Measurements from ENCODE around the gene AASS.

DNA sequence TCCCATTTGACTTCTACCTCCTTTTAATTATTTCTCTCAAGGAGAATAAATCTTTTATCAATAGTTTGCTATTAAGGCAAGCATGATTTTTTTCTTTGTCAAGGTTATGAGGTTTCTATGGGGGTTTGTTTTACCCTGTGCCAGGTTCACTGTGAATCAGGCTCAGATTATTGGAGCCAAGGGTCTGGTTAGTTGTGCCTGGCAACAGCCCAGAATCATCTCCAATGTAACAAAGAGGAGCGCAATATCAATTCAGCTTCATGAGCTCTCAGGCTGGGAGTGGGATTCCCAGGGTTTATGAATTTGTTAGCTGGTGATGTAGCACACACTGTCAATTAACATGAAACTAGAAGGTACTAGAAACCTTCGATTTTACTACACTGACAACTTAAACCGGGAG, 73.2 kb downstream of the AASS start:
- TF ChIP-seq, protein P1, sequence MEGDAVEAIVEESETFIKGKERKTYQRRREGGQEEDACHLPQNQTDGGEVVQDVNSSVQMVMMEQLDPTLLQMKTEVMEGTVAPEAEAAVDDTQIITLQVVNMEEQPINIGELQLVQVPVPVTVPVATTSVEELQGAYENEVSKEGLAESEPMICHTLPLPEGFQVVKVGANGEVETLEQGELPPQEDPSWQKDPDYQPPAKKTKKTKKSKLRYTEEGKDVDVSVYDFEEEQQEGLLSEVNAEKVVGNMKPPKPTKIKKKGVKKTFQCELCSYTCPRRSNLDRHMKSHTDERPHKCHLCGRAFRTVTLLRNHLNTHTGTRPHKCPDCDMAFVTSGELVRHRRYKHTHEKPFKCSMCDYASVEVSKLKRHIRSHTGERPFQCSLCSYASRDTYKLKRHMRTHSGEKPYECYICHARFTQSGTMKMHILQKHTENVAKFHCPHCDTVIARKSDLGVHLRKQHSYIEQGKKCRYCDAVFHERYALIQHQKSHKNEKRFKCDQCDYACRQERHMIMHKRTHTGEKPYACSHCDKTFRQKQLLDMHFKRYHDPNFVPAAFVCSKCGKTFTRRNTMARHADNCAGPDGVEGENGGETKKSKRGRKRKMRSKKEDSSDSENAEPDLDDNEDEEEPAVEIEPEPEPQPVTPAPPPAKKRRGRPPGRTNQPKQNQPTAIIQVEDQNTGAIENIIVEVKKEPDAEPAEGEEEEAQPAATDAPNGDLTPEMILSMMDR (conservative IDR thresholded peaks at IDR 0.05), result no peak
- no peak for TF ChIP-seq ZFX (IDR thresholded peaks at IDR 0.05)

Measured in C4-2B (cell line).